ENCODE data around the gene MACROD1. TPM values are rescaled to one million over a fixed set of nuclear protein-coding genes. Genes with fewer than 3 reads are reported as not detected.

The MACROD1 gene
- total and polyA plus RNA-seq, 12 donors: 77.6 to 497 (median 115) TPM

DNA sequence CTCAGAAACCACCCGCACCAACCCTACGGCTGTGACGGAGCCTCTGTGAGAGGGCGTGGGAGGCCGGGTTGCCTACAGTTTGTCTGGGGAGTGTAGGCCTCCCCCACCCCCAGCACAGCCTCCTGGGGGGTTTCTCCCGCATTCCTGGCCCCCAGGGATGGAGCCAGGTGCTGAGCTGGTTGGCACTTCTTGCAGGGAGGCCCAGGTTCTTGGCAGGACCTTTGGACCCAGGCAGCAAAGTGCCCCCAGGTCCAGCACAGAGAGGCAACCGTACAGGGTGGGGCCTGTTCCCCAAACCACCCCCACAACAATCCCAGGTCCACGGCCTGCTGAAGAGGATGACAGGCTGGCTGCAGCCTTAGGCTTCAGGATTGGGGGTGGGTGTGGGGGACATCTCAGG is 36.5 kb downstream of the MACROD1 start:
- no peaks in the 10 kb centered on the region for H3K9me3 ChIP-seq
- intact Hi-C loops (cut with DNase I): no loop called here
- 95 to 96% methylated on average over 8 of the region's 8 CpGs for WGBS, 2 donors
- ATAC-seq (no peak), DNase-seq (no peak)
- TF ChIP-seq, protein P1, sequence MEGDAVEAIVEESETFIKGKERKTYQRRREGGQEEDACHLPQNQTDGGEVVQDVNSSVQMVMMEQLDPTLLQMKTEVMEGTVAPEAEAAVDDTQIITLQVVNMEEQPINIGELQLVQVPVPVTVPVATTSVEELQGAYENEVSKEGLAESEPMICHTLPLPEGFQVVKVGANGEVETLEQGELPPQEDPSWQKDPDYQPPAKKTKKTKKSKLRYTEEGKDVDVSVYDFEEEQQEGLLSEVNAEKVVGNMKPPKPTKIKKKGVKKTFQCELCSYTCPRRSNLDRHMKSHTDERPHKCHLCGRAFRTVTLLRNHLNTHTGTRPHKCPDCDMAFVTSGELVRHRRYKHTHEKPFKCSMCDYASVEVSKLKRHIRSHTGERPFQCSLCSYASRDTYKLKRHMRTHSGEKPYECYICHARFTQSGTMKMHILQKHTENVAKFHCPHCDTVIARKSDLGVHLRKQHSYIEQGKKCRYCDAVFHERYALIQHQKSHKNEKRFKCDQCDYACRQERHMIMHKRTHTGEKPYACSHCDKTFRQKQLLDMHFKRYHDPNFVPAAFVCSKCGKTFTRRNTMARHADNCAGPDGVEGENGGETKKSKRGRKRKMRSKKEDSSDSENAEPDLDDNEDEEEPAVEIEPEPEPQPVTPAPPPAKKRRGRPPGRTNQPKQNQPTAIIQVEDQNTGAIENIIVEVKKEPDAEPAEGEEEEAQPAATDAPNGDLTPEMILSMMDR (IDR thresholded peaks at IDR 0.05): no peak
- no peaks in the 10 kb centered on the region for H3K36me3 ChIP-seq
- no peak overlapping the region for H3K27ac ChIP-seq
- no peak overlapping the region for H3K4me3 ChIP-seq
- H3K4me1 ChIP-seq: peaks cover 0 to 23% (median 4%) of the 10 kb centered on the region in 9 donors
- H3K27me3 ChIP-seq: no peaks in the 10 kb centered on the region

DNA sequence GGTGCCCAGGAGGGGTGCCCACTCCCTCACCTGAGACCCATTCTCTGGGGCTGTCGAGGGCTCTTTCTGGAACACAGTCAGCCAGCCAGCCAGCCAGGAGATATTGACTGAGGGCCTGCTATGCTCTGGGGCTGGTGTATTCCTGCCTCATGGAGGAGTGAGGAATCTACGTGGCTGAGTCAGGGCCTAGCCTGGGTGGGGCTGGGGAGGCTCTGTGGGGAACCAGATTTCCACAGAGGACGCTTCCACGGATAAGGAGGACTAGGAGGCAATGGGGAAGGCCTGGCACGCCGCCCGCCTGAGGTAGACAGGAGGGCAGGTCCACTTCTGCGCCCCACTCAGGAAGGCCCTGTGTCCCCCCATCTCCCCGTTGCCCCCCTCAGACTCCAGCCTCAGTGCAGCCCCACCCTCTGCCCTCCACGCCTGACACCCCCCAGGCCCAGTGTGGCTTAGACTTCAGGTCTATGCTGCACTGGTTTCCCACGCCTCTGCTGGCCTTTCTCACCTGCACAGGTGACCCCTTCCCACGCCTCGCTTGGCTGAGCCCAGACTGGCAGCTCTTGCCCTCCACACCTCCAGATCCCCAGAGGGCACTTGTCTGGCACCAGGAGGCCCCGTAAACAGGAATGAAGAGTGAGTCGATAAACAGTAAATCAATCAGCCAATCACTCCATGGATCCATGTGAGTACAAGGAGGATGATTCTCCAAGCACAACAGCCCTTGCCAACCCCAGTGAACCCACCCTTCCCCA is 37.5 kb downstream of the MACROD1 start:
- intact Hi-C loops (cut with DNase I): no loop called here
- H3K4me3 ChIP-seq: no peak overlapping the region
- no peak overlapping the region for H3K27ac ChIP-seq
- ATAC-seq (no peak), DNase-seq (no peak)
- 89% methylated on average over 14 to 15 of the region's 15 CpGs for WGBS, 2 donors
- H3K36me3 ChIP-seq: no peaks in the 10 kb centered on the region
- TF ChIP-seq, protein P1 (IDR thresholded peaks at IDR 0.05): no peak
- no peaks in the 10 kb centered on the region for H3K9me3 ChIP-seq
- peaks cover 0 to 24% (median 4%) of the 10 kb centered on the region in 9 donors for H3K4me1 ChIP-seq
- no peaks in the 10 kb centered on the region for H3K27me3 ChIP-seq

DNA sequence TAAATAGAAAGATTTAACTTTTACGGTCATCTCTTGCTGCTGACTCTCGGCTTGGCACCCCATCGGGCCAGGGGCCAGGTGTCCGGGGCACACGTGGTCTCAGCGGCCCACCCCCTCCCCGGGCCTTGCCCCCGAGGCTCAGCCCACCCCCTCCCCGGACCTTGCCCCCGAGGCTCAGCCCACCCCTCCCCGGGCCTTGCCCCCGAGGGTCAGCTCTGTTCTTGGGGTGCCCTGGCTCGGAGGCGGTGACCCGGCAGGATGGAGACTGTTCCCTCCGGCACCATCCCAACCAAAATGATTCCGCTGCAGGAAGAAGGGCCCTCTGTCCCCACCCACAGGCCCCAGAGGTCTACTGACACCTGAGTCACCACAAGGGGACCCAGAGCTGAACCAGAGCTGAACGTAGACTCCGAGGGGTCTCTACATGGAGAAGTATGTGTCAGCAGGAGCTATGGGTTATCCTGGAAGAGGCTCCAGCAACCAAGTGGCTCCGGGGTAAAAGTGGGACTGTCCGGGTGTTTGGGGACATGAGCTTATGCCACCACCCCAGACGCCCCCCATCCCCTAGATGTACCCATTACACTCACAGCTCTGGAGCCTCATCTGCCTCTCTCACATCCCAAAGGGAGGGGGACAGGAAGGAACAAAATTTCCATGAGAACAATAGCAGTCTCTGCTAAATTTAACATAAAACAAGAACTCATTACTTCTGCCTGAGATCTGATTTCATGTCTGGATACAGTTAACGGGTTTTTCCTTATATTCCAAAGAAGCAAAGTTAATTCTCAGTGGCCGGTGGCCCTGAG is 38.4 kb downstream of the MACROD1 start:
- Histone ChIP-seq H3K4me1 (peaks cover 0 to 28% (median 6%) of the 10 kb centered on the region in 9 donors), H3K4me3 (no peak overlapping the region), H3K27ac (no peak overlapping the region), H3K36me3 (no peaks in the 10 kb centered on the region), H3K9me3 (no peaks in the 10 kb centered on the region), H3K27me3 (no peaks in the 10 kb centered on the region)
- TF ChIP-seq, protein P1 (IDR thresholded peaks at IDR 0.05): no peak
- intact Hi-C loops (cut with DNase I): no loop called here
- DNase-seq: no peak
- 90% methylated on average over 24 of the region's 24 CpGs for WGBS, 2 donors
- no peak for ATAC-seq

DNA sequence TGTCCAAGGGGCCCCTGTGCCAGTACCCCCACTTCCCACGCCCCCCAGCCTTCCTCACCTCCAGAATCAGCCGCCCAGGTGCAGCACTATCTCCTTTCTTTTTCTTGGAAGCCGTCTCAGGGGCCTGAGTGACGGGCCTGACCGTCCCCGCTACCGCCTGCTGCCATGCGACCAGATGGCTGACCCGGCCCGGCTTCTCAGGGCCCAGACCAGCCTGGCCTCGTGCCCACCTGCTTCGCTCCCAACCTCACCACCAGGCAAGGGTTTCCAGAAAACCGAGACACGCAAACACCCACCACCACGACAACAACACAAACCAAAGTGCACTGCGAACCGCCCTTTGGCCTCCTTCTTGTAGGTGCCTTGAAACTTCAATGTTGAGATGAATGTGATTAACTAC is 39.1 kb downstream of the MACROD1 start:
- 93 to 95% methylated on average over 17 of the region's 17 CpGs for WGBS, 2 donors
- ATAC-seq: no peak
- no peaks in the 10 kb centered on the region for H3K27me3 ChIP-seq
- intact Hi-C loops (cut with DNase I): no loop called here
- peaks cover 0 to 25% (median 6%) of the 10 kb centered on the region in 9 donors for H3K4me1 ChIP-seq
- DNase-seq: no peak
- TF ChIP-seq, protein P1 (IDR thresholded peaks at IDR 0.05): no peak
- H3K9me3 ChIP-seq: no peaks in the 10 kb centered on the region
- no peak overlapping the region for H3K27ac ChIP-seq
- H3K4me3 ChIP-seq: no peak overlapping the region
- H3K36me3 ChIP-seq: no peaks in the 10 kb centered on the region
